Stimulated activated naive B cell treated with anti-CD40 and anti-IgM and Interleukin-4, amounts not matched to agents 10 μg/mL and 1 μg/mL and 100 μg/mL, for 72 hours (primary cell): Measurements from ENCODE around the gene RANBP3L.
A peak's percentile ranks its signal among the peaks of the same experiment; 100 is the strongest.

Experiments used
- ATAC-seq, 2 donors: fragments of 150-1000 bp; cut with Tn5 transposase; replicated peaks; 2 replicates each; pipeline ENCODE4 v1.10.0; 2021; ENCODE audit warnings: moderate library complexity in 1 of 2
- DNase-seq: peaks from one replicate; pipeline ENCODE4 v3.0.0; 2021
- H3K27ac Mint-ChIP-seq: one replicate; pipeline ENCODE4 v1.8.0; 2022; ENCODE audit warnings: mild to moderate bottlenecking, mixed read lengths
- H3K27me3 Mint-ChIP-seq, 2 donors: one replicate each; pipeline ENCODE4 v1.8.0; 2022; ENCODE audit warnings: mixed read lengths in 2 of 2
- H3K36me3 Mint-ChIP-seq, 2 donors: one replicate each; pipeline ENCODE4 v1.8.0; 2022; ENCODE audit warnings: mixed read lengths in 2 of 2, mild to moderate bottlenecking in 1 of 2
- H3K4me1 Mint-ChIP-seq, 2 donors: one replicate each; pipeline ENCODE4 v1.8.0; 2022; ENCODE audit warnings: mixed read lengths in 2 of 2, mild to moderate bottlenecking in 1 of 2
- H3K4me3 Mint-ChIP-seq, 2 donors: one replicate each; pipeline ENCODE4 v1.8.0; 2022; ENCODE audit warnings: mild to moderate bottlenecking in 2 of 2, mixed read lengths in 2 of 2, moderate library complexity in 1 of 2
- H3K9me3 Mint-ChIP-seq, 2 donors: one replicate each; pipeline ENCODE4 v1.8.0; 2022; ENCODE audit warnings: mixed read lengths in 2 of 2, mild to moderate bottlenecking in 1 of 2

The RANBP3L gene

GRCh38 chr5:36241631-36242533 lies 59.8 kb downstream of the RANBP3L start, which contains the start of gene NADK2:
Gene NADK2 (minus strand): TSS chr5:36241925. CDS start chr5:36241798, 127 bp downstream.
- DNase-seq, result peak; percentile 92
- peak; percentile 86 to 88 for ATAC-seq
- H3K27me3 Mint-ChIP-seq, result no peaks in the 10 kb centered on the region
- peak within 1 kb of the TSS; percentile 99 for H3K27ac Mint-ChIP-seq
- no peaks in the 10 kb centered on the region for H3K9me3 Mint-ChIP-seq
- no peaks in the 10 kb centered on the region for H3K36me3 Mint-ChIP-seq
- peaks cover 26 to 47% of the 10 kb centered on the region in 2 donors for H3K4me1 Mint-ChIP-seq
- H3K4me3 Mint-ChIP-seq, result peak within 1 kb of the TSS; percentile 90 to 92

- H3K27me3 Mint-ChIP-seq, result no peaks in the 10 kb centered on the region
- peaks cover 32 to 55% of the 10 kb centered on the region in 2 donors for H3K4me1 Mint-ChIP-seq
- ATAC-seq (peak; percentile 20 to 33), DNase-seq (peak; percentile 28)
- peak overlapping the region; percentile 96 for H3K27ac Mint-ChIP-seq
- peak overlapping the region; percentile 90 to 92 for H3K4me3 Mint-ChIP-seq
- H3K9me3 Mint-ChIP-seq, result no peaks in the 10 kb centered on the region
- H3K36me3 Mint-ChIP-seq, result no peaks in the 10 kb centered on the region
These were observed 60.7 kb downstream of the RANBP3L start for GRCh38 chr5:36240779-36241630.

DNA sequence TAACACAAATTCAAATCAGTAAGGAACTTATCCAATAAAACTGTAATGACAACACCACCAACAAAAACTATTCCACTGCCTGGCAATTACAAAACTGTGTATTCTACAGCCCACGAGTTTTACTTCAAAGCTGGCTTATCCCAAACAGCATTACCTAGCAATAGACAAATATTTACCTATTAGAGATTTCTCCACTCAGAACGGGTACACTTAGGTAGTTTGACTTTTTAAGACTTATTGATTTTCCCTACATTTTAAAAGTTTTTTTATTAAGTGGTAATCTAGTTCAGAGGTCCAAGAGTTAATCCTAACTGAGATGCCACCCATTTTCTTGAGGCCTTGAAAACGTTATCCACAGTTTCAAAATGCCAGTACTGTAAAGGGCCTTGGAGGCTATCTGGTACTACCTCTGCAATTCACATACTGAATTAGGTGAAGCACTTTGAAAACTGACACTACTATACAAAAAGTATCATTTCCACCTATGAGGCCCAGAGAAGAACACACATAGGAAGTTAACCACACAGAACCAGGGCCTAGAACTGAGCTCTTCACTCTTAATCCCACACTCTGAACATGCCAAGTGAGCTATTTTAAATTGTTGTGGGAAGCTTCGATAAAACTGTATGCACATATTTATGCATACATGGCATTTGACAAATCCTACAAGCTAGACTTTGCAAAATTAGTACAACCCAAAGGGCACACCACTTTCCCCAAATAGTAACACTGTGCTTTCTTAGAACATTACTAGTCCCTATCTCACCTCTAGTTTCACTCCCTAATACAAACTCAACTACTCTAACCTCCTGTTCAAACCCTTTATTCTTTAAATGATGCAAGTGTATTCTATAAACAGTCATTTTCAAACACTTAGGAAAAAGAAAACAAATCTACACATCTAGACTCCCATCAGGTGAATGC lies 62.1 kb downstream of the RANBP3L start:
- Mint-ChIP-seq H3K27me3 (no peaks in the 10 kb centered on the region), H3K9me3 (no peaks in the 10 kb centered on the region), H3K36me3 (no peaks in the 10 kb centered on the region), H3K4me3 (peak overlapping the region in 1 of 2 donors; percentile 3), H3K4me1 (peaks cover 32 to 55% of the 10 kb centered on the region in 2 donors), H3K27ac (no peak overlapping the region)
- DNase-seq, result no peak
- no peak for ATAC-seq

- H3K4me3 Mint-ChIP-seq, result no peak overlapping the region
- no peaks in the 10 kb centered on the region for H3K9me3 Mint-ChIP-seq
- DNase-seq (no peak), ATAC-seq (no peak)
- H3K4me1 Mint-ChIP-seq, result peaks cover 28 to 49% of the 10 kb centered on the region in 2 donors
- H3K36me3 Mint-ChIP-seq, result no peaks in the 10 kb centered on the region
- no peak overlapping the region for H3K27ac Mint-ChIP-seq
- H3K27me3 Mint-ChIP-seq, result no peaks in the 10 kb centered on the region
These were observed 63.0 kb downstream of the RANBP3L start for GRCh38 chr5:36238502-36239295.

DNA sequence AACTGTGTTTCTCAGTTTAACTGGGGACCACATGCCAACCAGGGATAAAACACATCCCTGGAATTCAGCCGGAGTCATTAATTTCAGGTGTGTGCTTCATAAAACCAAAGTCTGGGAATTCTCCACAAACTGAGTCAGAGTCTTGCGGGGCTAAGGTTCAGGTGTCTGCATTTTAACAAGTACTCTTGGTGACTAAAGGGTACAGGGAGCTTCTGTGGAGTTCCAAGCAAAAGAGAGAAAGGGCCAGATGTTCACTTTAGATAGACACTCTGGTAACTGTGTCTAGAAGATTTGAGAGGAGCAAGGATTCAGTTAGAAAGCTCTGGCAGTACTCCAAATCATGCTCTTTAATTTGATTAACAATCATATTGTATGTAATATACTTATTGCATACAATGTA lies 64.0 kb downstream of the RANBP3L start:
- Mint-ChIP-seq H3K27me3 (no peaks in the 10 kb centered on the region), H3K4me3 (no peak overlapping the region), H3K27ac (no peak overlapping the region), H3K4me1 (peaks cover 23 to 40% of the 10 kb centered on the region in 2 donors), H3K9me3 (no peaks in the 10 kb centered on the region), H3K36me3 (no peaks in the 10 kb centered on the region)
- no peak for ATAC-seq
- DNase-seq, result no peak

GRCh38 chr5:36236801-36237200 lies 64.9 kb downstream of the RANBP3L start:
- no peak overlapping the region for H3K4me3 Mint-ChIP-seq
- H3K27me3 Mint-ChIP-seq, result no peaks in the 10 kb centered on the region
- no peak overlapping the region for H3K27ac Mint-ChIP-seq
- H3K9me3 Mint-ChIP-seq, result no peaks in the 10 kb centered on the region
- H3K4me1 Mint-ChIP-seq, result peaks cover 20 to 33% of the 10 kb centered on the region in 2 donors
- ATAC-seq (no peak), DNase-seq (no peak)
- H3K36me3 Mint-ChIP-seq, result peaks cover 0 to 2% of the 10 kb centered on the region in 2 donors

DNA sequence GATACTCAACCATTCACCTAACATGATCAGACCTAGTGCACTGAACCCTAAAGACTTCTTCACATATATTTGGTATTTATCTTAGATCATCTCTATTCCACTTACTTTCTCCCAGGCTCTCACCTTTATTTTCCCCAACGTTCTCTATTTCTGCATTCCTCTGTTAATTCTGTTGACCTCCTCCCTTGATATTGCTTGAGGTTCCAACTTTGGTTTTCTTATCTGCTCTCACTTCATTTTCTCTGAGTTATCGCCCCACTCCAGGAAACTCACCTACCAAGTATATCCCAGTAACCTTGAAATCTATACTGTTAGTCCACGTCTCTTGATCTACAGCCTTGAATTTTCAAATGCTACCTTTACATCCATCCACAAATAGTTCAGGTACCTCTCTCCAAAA lies 69.2 kb downstream of the RANBP3L start:
- Mint-ChIP-seq H3K4me3 (no peak overlapping the region), H3K9me3 (no peaks in the 10 kb centered on the region), H3K27me3 (no peaks in the 10 kb centered on the region), H3K27ac (no peak overlapping the region), H3K36me3 (peaks cover 0 to 4% of the 10 kb centered on the region in 2 donors), H3K4me1 (peaks cover 6 to 8% of the 10 kb centered on the region in 2 donors)
- DNase-seq (no peak), ATAC-seq (no peak)

- peaks cover 5 to 7% of the 10 kb centered on the region in 2 donors for H3K36me3 Mint-ChIP-seq
- no peaks in the 10 kb centered on the region for H3K27me3 Mint-ChIP-seq
- no peaks in the 10 kb centered on the region for H3K4me1 Mint-ChIP-seq
- no peak for ATAC-seq
- no peak overlapping the region for H3K27ac Mint-ChIP-seq
- H3K4me3 Mint-ChIP-seq, result no peak overlapping the region
- H3K9me3 Mint-ChIP-seq, result no peaks in the 10 kb centered on the region
- no peak for DNase-seq
These were observed 71.4 kb downstream of the RANBP3L start for GRCh38 chr5:36230151-36230790.

GRCh38 chr5:36228505-36228904 lies 73.2 kb downstream of the RANBP3L start:
- Mint-ChIP-seq H3K27ac (no peak overlapping the region), H3K27me3 (no peaks in the 10 kb centered on the region), H3K4me1 (no peaks in the 10 kb centered on the region), H3K4me3 (no peak overlapping the region), H3K36me3 (peaks cover 5 to 7% of the 10 kb centered on the region in 2 donors), H3K9me3 (no peaks in the 10 kb centered on the region)
- no peak for DNase-seq
- ATAC-seq, result no peak

- Mint-ChIP-seq H3K4me1 (no peaks in the 10 kb centered on the region), H3K9me3 (no peaks in the 10 kb centered on the region), H3K27ac (no peak overlapping the region), H3K36me3 (peaks cover 3 to 7% of the 10 kb centered on the region in 2 donors), H3K4me3 (no peak overlapping the region), H3K27me3 (no peaks in the 10 kb centered on the region)
- ATAC-seq (no peak), DNase-seq (no peak)
These were observed 74.7 kb downstream of the RANBP3L start for GRCh38 chr5:36227046-36227445.

GRCh38 chr5:36222620-36223019 lies 79.1 kb downstream of the RANBP3L start:
- no peaks in the 10 kb centered on the region for H3K4me1 Mint-ChIP-seq
- no peaks in the 10 kb centered on the region for H3K9me3 Mint-ChIP-seq
- H3K27ac Mint-ChIP-seq, result no peak overlapping the region
- H3K36me3 Mint-ChIP-seq, result peaks cover 10 to 24% of the 10 kb centered on the region in 2 donors
- no peaks in the 10 kb centered on the region for H3K27me3 Mint-ChIP-seq
- no peak for ATAC-seq
- DNase-seq, result no peak
- no peak overlapping the region for H3K4me3 Mint-ChIP-seq

DNA sequence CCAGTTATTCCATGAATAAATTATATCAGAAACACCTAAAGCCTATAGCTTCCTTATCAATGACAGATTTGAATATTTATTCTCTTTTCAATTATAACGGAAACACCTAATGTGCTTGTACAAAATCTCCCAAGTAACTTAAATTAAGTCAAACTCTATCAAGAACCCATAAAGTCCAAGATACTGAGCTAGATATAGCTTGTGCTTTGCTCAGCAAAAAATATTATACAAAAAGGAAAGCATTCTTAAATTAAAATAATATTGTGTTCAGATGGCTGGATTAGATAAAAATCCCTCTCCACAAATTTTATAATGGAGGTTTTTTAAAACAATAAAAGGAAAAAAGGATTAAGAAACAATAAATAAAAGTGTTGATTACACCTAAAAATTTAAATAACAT lies 83.7 kb downstream of the RANBP3L start:
- no peaks in the 10 kb centered on the region for H3K4me1 Mint-ChIP-seq
- no peak for ATAC-seq
- H3K9me3 Mint-ChIP-seq, result no peaks in the 10 kb centered on the region
- DNase-seq, result no peak
- no peaks in the 10 kb centered on the region for H3K27me3 Mint-ChIP-seq
- no peak overlapping the region for H3K4me3 Mint-ChIP-seq
- H3K36me3 Mint-ChIP-seq, result peaks cover 15 to 36% of the 10 kb centered on the region in 2 donors
- no peak overlapping the region for H3K27ac Mint-ChIP-seq

DNA sequence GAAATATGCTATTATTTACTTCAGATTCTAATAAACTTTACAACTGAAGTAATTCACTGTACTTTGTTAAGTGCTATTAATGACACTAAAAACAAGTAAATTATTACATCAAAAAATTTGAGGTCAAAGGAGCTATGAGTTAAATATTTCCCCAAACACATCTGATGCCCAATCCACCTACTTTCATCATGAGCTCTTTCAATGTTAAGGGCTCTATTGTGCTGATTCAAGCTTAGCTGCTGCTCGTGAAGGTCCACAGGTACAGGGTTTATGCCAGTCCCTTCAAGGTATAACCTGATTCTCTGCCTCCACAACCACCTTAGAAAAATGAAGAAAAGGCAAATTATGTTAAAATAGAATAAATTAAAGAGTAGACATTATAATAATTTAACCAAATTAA lies 84.1 kb downstream of the RANBP3L start:
- no peaks in the 10 kb centered on the region for H3K4me1 Mint-ChIP-seq
- ATAC-seq (no peak), DNase-seq (no peak)
- no peaks in the 10 kb centered on the region for H3K9me3 Mint-ChIP-seq
- H3K36me3 Mint-ChIP-seq, result peaks cover 19 to 40% of the 10 kb centered on the region in 2 donors
- H3K27ac Mint-ChIP-seq, result no peak overlapping the region
- no peak overlapping the region for H3K4me3 Mint-ChIP-seq
- H3K27me3 Mint-ChIP-seq, result no peaks in the 10 kb centered on the region
